Measurements from ENCODE around the gene NRL. TPM values are rescaled to one million over a fixed set of nuclear protein-coding genes. Genes with fewer than 3 reads are reported as not detected.
"Not testable (repeated sequence)": the region's sequence is repeated elsewhere in the genome, so short reads cannot be mapped to it uniquely, and the experiment has no call there.

The NRL gene
- total and polyA plus RNA-seq, 2 donors from 2014 or later = 4.9 to 5.5 TPM

DNA sequence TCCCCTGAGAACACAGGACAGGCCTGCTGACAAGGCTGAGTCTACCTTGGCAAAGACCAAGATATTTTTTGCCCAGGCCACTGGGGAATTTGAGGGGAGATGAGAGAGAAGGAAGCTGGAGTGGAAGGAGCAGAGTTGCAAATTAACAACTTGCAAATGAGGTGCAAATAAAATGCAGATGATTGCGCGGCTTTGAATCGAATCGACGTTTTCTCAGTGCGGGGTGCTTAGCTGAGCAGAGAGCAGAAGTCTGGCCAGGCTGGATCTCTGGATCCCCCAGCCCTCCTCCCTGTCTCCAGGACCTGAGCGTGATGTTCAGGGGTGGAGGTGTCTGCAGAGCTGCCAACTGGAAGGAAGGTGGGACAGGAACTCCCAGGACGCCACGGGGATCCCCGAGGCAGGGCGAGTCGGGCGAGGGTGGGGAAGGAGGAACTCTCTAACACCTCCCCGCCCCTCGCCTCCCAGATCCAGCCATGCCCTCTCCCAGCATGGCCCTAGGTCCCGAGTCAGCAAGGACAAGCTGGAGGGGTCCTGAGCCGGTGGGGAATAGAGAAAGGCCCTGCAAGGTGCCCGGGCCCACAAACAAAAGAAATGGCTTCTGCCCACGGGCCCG, 63.5 kb downstream of the NRL start:
- peak overlapping the region; percentile 34 to 71 for H3K27ac ChIP-seq (ENCODE audit: low read depth in 2 of 2, low read length in 2 of 2)
- peak overlapping the region; percentile 12 to 71 (median 34) for H3K4me3 ChIP-seq (ENCODE audit: low read length in 3 of 3)
- intact Hi-C loops (cut with DNase I) = no loop called here
- DNase-seq (peak in 1 of 5 donors; percentile 80), FAIRE-seq (no peak)
- no peaks in the 10 kb centered on the region for H3K36me3 ChIP-seq (ENCODE audit: control insufficient read depth in 2 of 3, insufficient read depth in 3 of 3, low read length in 3 of 3)
- H3K9me3 ChIP-seq (ENCODE audit: control insufficient read depth in 2 of 3, insufficient read depth in 1 of 3, low read length in 3 of 3) = no peaks in the 10 kb centered on the region
- peaks cover 0 to 7% (median 0%) of the 10 kb centered on the region in 3 donors for H3K4me1 ChIP-seq (ENCODE audit: control insufficient read depth in 2 of 3, insufficient read depth in 2 of 3, low read depth in 1 of 3, low read length in 3 of 3)
- peak overlapping the region in 2 of 3 donors; percentile 30 to 80 for H3K9ac ChIP-seq (ENCODE audit: low read length in 3 of 3)
- TF ChIP-seq, protein P1, sequence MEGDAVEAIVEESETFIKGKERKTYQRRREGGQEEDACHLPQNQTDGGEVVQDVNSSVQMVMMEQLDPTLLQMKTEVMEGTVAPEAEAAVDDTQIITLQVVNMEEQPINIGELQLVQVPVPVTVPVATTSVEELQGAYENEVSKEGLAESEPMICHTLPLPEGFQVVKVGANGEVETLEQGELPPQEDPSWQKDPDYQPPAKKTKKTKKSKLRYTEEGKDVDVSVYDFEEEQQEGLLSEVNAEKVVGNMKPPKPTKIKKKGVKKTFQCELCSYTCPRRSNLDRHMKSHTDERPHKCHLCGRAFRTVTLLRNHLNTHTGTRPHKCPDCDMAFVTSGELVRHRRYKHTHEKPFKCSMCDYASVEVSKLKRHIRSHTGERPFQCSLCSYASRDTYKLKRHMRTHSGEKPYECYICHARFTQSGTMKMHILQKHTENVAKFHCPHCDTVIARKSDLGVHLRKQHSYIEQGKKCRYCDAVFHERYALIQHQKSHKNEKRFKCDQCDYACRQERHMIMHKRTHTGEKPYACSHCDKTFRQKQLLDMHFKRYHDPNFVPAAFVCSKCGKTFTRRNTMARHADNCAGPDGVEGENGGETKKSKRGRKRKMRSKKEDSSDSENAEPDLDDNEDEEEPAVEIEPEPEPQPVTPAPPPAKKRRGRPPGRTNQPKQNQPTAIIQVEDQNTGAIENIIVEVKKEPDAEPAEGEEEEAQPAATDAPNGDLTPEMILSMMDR (IDR thresholded peaks at IDR 0.05; ENCODE audit: borderline replicate concordance, extremely low read depth, insufficient read depth) = no peak
- no peaks in the 10 kb centered on the region for H3K27me3 ChIP-seq (ENCODE audit: control insufficient read depth, insufficient read depth, low read length)

DNA sequence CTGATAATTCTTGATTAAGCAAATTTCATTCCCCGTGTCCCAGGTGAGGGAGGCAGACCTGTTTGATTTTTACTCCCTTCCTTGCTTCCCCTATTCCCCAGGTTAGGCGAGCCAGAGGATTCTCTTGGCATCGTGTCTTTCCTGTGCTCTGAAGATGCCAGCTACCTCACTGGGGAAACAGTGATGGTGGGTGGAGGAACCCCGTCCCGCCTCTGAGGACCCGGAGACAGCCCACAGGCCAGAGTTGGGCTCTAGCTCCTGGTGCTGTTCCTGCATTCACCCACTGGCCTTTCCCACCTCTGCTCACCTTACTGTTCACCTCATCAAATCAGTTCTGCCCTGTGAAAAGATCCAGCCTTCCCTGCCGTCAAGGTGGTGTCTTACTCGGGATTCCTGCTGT, 64.0 kb downstream of the NRL start:
- DNase-seq = peak in 2 of 5 donors; percentile 40 to 51
- H3K27me3 ChIP-seq (ENCODE audit: control insufficient read depth, insufficient read depth, low read length); H3K36me3 ChIP-seq (ENCODE audit: control insufficient read depth in 2 of 3, insufficient read depth in 3 of 3, low read length in 3 of 3); FAIRE-seq; H3K9ac ChIP-seq (ENCODE audit: low read length in 3 of 3); H3K4me1 ChIP-seq (ENCODE audit: control insufficient read depth in 2 of 3, insufficient read depth in 2 of 3, low read depth in 1 of 3, low read length in 3 of 3); H3K9me3 ChIP-seq (ENCODE audit: control insufficient read depth in 2 of 3, insufficient read depth in 1 of 3, low read length in 3 of 3); H3K4me3 ChIP-seq (ENCODE audit: low read length in 3 of 3); H3K27ac ChIP-seq (ENCODE audit: low read depth in 2 of 2, low read length in 2 of 2); intact Hi-C loops (cut with DNase I): not testable (repeated sequence)

DNA sequence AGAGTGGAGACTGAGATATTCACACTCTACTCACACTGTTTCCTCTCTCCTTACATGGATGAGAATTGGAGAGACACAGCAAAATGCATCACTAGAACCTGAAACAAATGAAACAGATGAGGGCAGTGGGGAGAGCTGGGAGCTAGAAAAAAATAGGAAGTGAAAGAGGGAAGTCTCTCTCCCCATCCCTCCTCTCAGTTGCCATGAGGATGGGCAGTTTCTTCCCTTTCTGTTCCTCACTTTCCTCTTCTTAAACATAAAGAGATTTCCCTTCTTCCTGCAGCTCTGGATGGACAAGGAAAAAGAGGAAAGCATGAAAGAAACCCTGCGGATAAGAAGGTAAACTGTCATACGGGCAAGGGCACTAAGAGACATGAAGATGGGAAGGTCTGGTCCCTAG, 65.7 kb downstream of the NRL start:
- intact Hi-C loops (cut with DNase I); H3K27me3 ChIP-seq (ENCODE audit: control insufficient read depth, insufficient read depth, low read length); FAIRE-seq: not testable (repeated sequence)

DNA sequence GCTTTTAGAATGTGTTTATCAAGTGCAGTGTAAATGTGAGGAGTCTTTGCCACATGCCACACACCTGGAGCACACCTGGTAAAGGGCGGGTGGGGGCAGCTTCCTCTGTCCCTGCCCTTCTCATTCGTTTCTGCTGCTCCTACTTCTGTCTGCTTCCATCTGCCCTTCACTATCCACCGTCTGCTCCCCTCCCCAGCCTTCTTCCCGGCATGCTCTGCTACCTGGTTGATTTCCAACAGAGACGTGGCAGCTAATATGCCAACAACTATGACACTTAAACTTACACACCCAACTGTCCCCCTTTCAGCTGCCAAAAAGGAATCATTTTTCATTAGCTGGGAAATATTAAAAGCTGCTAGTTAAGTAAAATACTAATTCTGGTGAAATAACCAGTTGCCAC, 72.0 kb downstream of the NRL start:
- H3K4me1 ChIP-seq (ENCODE audit: control insufficient read depth in 2 of 3, insufficient read depth in 2 of 3, low read depth in 1 of 3, low read length in 3 of 3) = peaks cover 0 to 5% (median under 1%) of the 10 kb centered on the region in 3 donors
- FAIRE-seq (no peak), DNase-seq (no peak)
- TF ChIP-seq, protein P1 (IDR thresholded peaks at IDR 0.05; ENCODE audit: borderline replicate concordance, extremely low read depth, insufficient read depth) = no peak
- no peak overlapping the region for H3K4me3 ChIP-seq (ENCODE audit: low read length in 3 of 3)
- intact Hi-C loops (cut with DNase I) = no loop called here
- H3K9me3 ChIP-seq (ENCODE audit: control insufficient read depth in 2 of 3, insufficient read depth in 1 of 3, low read length in 3 of 3) = no peaks in the 10 kb centered on the region
- H3K9ac ChIP-seq (ENCODE audit: low read length in 3 of 3) = no peak overlapping the region
- no peak overlapping the region for H3K27ac ChIP-seq (ENCODE audit: low read depth in 2 of 2, low read length in 2 of 2)
- no peaks in the 10 kb centered on the region for H3K36me3 ChIP-seq (ENCODE audit: control insufficient read depth in 2 of 3, insufficient read depth in 3 of 3, low read length in 3 of 3)
- no peaks in the 10 kb centered on the region for H3K27me3 ChIP-seq (ENCODE audit: control insufficient read depth, insufficient read depth, low read length)

More for the DNA sequence above, 65.7 kb downstream of the NRL start:
- H3K9ac ChIP-seq (ENCODE audit: low read length in 3 of 3); H3K4me3 ChIP-seq (ENCODE audit: low read length in 3 of 3); DNase-seq; H3K4me1 ChIP-seq (ENCODE audit: control insufficient read depth in 2 of 3, insufficient read depth in 2 of 3, low read depth in 1 of 3, low read length in 3 of 3); H3K9me3 ChIP-seq (ENCODE audit: control insufficient read depth in 2 of 3, insufficient read depth in 1 of 3, low read length in 3 of 3); H3K27ac ChIP-seq (ENCODE audit: low read depth in 2 of 2, low read length in 2 of 2); H3K36me3 ChIP-seq (ENCODE audit: control insufficient read depth in 2 of 3, insufficient read depth in 3 of 3, low read length in 3 of 3): not testable (repeated sequence)
